HEK293 (cell line): ENCODE measurements around the gene PLEKHB1.

Experiments used
- CTCF ChIP-seq: fragments of 450-650 bp; formaldehyde crosslinking; IDR thresholded peaks from 2 replicates; pipeline ENCODE4 v1.5.1; 2016; ENCODE audit warnings: missing biosample characterization, missing genetic modification characterization
- GLIS1 ChIP-seq: fragments of 450-650 bp; formaldehyde crosslinking; IDR thresholded peaks from 2 replicates; pipeline ENCODE4 v1.5.1; 2016; ENCODE audit warnings: missing biosample characterization, missing genetic modification characterization
- HIC1 ChIP-seq: fragments of 450-650 bp; formaldehyde crosslinking; IDR thresholded peaks from 2 replicates; pipeline ENCODE4 v1.5.1; 2016; ENCODE audit warnings: missing biosample characterization, missing genetic modification characterization
- IKZF3 ChIP-seq: fragments of 450-650 bp; IDR thresholded peaks from 2 replicates; pipeline ENCODE4 v1.5.0; 2018; ENCODE audit warnings: missing biosample characterization, mild to moderate bottlenecking, missing genetic modification characterization, moderate library complexity
- INSM2 ChIP-seq: fragments of 450-650 bp; formaldehyde crosslinking; IDR thresholded peaks from 2 replicates; pipeline ENCODE4 v1.5.1; 2016; ENCODE audit warnings: missing biosample characterization, missing genetic modification characterization
- KLF10 ChIP-seq: fragments of 450-650 bp; IDR thresholded peaks from 2 replicates; pipeline ENCODE4 v1.5.1; 2018; ENCODE audit warnings: missing biosample characterization, mild to moderate bottlenecking, missing genetic modification characterization
- KLF16 ChIP-seq: fragments of 450-650 bp; formaldehyde crosslinking; IDR thresholded peaks from 2 replicates; pipeline ENCODE4 v1.5.1; 2017; ENCODE audit warnings: missing biosample characterization, missing genetic modification characterization
- OVOL3 ChIP-seq: fragments of 450-650 bp; formaldehyde crosslinking; IDR thresholded peaks from 2 replicates; pipeline ENCODE4 v1.5.1; 2016; ENCODE audit warnings: missing biosample characterization, missing genetic modification characterization
- PRDM10 ChIP-seq: fragments of 450-650 bp; formaldehyde crosslinking; IDR thresholded peaks from 2 replicates; pipeline ENCODE4 v1.5.1; 2016; ENCODE audit warnings: missing biosample characterization, missing genetic modification characterization
- RBAK ChIP-seq: fragments of 450-650 bp; formaldehyde crosslinking; IDR thresholded peaks from 2 replicates; pipeline ENCODE4 v1.5.1; 2016; ENCODE audit warnings: missing biosample characterization, missing genetic modification characterization
- REPIN1 ChIP-seq: fragments of 450-650 bp; formaldehyde crosslinking; IDR thresholded peaks from 2 replicates; pipeline ENCODE4 v1.5.1; 2017; ENCODE audit warnings: missing biosample characterization, missing genetic modification characterization, low read depth
- TRIM28 ChIP-seq: IDR thresholded peaks from 2 replicates; pipeline ENCODE4 v1.6.1; 2011; ENCODE audit warnings: low read length, control low read depth, borderline replicate concordance
- ZBTB17 ChIP-seq: fragments of 450-650 bp; formaldehyde crosslinking; IDR thresholded peaks from 2 replicates; pipeline ENCODE4 v1.5.1; 2016; ENCODE audit warnings: missing biosample characterization, missing genetic modification characterization
- ZFP37 ChIP-seq: fragments of 450-650 bp; formaldehyde crosslinking; IDR thresholded peaks from 2 replicates; pipeline ENCODE4 v1.5.1; 2016; ENCODE audit warnings: missing biosample characterization, missing genetic modification characterization
- ZFP69B ChIP-seq: fragments of 450-650 bp; formaldehyde crosslinking; IDR thresholded peaks from 2 replicates; pipeline ENCODE4 v1.5.1; 2016; ENCODE audit warnings: missing biosample characterization, missing genetic modification characterization
- ZIC2 ChIP-seq: fragments of 450-650 bp; formaldehyde crosslinking; IDR thresholded peaks from 2 replicates; pipeline ENCODE4 v1.5.1; 2016; ENCODE audit warnings: missing biosample characterization, missing genetic modification characterization
- ZNF10 ChIP-seq: fragments of 450-650 bp; formaldehyde crosslinking; IDR thresholded peaks from 2 replicates; pipeline ENCODE4 v1.5.1; 2017; ENCODE audit warnings: missing biosample characterization, missing genetic modification characterization
- ZNF169 ChIP-seq: fragments of 450-650 bp; formaldehyde crosslinking; IDR thresholded peaks from 2 replicates; pipeline ENCODE4 v1.5.1; 2016; ENCODE audit warnings: missing biosample characterization, missing genetic modification characterization
- ZNF19 ChIP-seq: fragments of 450-650 bp; formaldehyde crosslinking; IDR thresholded peaks from 2 replicates; pipeline ENCODE4; 2016; ENCODE audit warnings: missing biosample characterization, missing genetic modification characterization, low read depth
- ZNF2 ChIP-seq: fragments of 450-650 bp; formaldehyde crosslinking; IDR thresholded peaks from 2 replicates; pipeline ENCODE4 v1.5.1; 2016; ENCODE audit warnings: missing biosample characterization, missing genetic modification characterization
- ZNF202 ChIP-seq: fragments of 450-650 bp; formaldehyde crosslinking; IDR thresholded peaks from 2 replicates; pipeline ENCODE4 v1.5.1; 2016; ENCODE audit warnings: missing biosample characterization, missing genetic modification characterization, borderline replicate concordance
- ZNF24 ChIP-seq: fragments of 450-650 bp; formaldehyde crosslinking; IDR thresholded peaks from 2 replicates; pipeline ENCODE4 v1.5.1; 2016; ENCODE audit warnings: missing biosample characterization, missing genetic modification characterization
- ZNF26 ChIP-seq: fragments of 450-650 bp; formaldehyde crosslinking; IDR thresholded peaks from 2 replicates; pipeline ENCODE4 v1.5.1; 2016; ENCODE audit warnings: missing biosample characterization, missing genetic modification characterization
- ZNF350 ChIP-seq: fragments of 450-650 bp; formaldehyde crosslinking; IDR thresholded peaks from 2 replicates; pipeline ENCODE4 v1.5.0; 2017; ENCODE audit warnings: missing biosample characterization, mild to moderate bottlenecking, missing genetic modification characterization
- ZNF391 ChIP-seq: fragments of 450-650 bp; formaldehyde crosslinking; IDR thresholded peaks from 2 replicates; pipeline ENCODE4 v1.5.1; 2016; ENCODE audit warnings: low read depth, missing biosample characterization, missing genetic modification characterization, borderline replicate concordance
- ZNF488 ChIP-seq: fragments of 450-650 bp; formaldehyde crosslinking; IDR thresholded peaks from 2 replicates; pipeline ENCODE4 v1.5.1; 2016; ENCODE audit warnings: missing biosample characterization, missing genetic modification characterization
- ZNF561 ChIP-seq: fragments of 450-650 bp; IDR thresholded peaks from 2 replicates; pipeline ENCODE4 v1.5.1; 2018; ENCODE audit warnings: missing biosample characterization, missing genetic modification characterization, borderline replicate concordance
- ZNF629 ChIP-seq: fragments of 450-650 bp; formaldehyde crosslinking; IDR thresholded peaks from 2 replicates; pipeline ENCODE4 v1.5.1; 2017; ENCODE audit warnings: missing biosample characterization, missing genetic modification characterization
- ZNF791 ChIP-seq: fragments of 450-650 bp; formaldehyde crosslinking; IDR thresholded peaks from 2 replicates; pipeline ENCODE4 v1.5.1; 2016; ENCODE audit warnings: missing biosample characterization, missing genetic modification characterization

The PLEKHB1 gene

GRCh38 chr11:73597956-73598718 lies 48.2 kb upstream of the PLEKHB1 start, which contains the start of gene FAM168A (continued):
- no peak for TF ChIP-seq INSM2 (tag by site-specific recombination)
- TF ChIP-seq ZNF791 = no peak
- no peak for TF ChIP-seq ZNF26
- peak; percentile 75 for TF ChIP-seq ZIC2 (tag by site-specific recombination)
- peak; percentile 43 for TF ChIP-seq CTCF (tag by site-specific recombination)
- peak; percentile 52 for TF ChIP-seq ZNF629 (tag by site-specific recombination)
- TF ChIP-seq IKZF3 (tag by site-specific recombination) = peak; percentile 91
- TF ChIP-seq ZFP37 (tag by site-specific recombination) = 0 out of 2 replicates have a peak, but pooled peaks have one; percentile 18
- no peak for TF ChIP-seq ZNF10 (tag by site-specific recombination)
- TF ChIP-seq ZBTB17 (tag by site-specific recombination) = peak; percentile 94
- peak; percentile 55; the same call in 1 of the 2 replicates for TF ChIP-seq ZNF24 (tag by site-specific recombination)
- peak; percentile 65; the same call in 1 of the 2 replicates for TF ChIP-seq ZNF561 (tag by site-specific recombination)
- TF ChIP-seq ZNF169 (tag by site-specific recombination) = peak; percentile 98
- no peak for TF ChIP-seq REPIN1
- peak; percentile 56; the same call in 1 of the 2 replicates for TF ChIP-seq OVOL3 (tag by site-specific recombination)
- TF ChIP-seq TRIM28 = peak; percentile 89
- peak; percentile 100 for TF ChIP-seq ZNF202 (tag by site-specific recombination)
- TF ChIP-seq GLIS1 (tag by site-specific recombination) = peak; percentile 88
- no peak for TF ChIP-seq RBAK (tag by site-specific recombination)
- peak; percentile 71 for TF ChIP-seq KLF16
- no peak for TF ChIP-seq ZNF391 (tag by site-specific recombination)
- 0 out of 2 replicates have a peak, but pooled peaks have one; percentile 37 for TF ChIP-seq ZFP69B (tag by site-specific recombination)
- TF ChIP-seq ZNF350 (tag by site-specific recombination) = no peak
- no peak for TF ChIP-seq ZNF488
- TF ChIP-seq ZNF19 (tag by site-specific recombination) = no peak
- peak; percentile 86 for TF ChIP-seq ZNF2
- TF ChIP-seq PRDM10 (tag by site-specific recombination) = peak; percentile 98
- peak; percentile 62; the same call in 1 of the 2 replicates for TF ChIP-seq HIC1 (tag by site-specific recombination)
- TF ChIP-seq KLF10 (tag by site-specific recombination) = peak; percentile 37; the same call in 1 of the 2 replicates
